ENCODE data around the gene RPL31. TPM values are rescaled to one million over a fixed set of nuclear protein-coding genes. Genes with fewer than 3 reads are reported as not detected.
A peak's percentile ranks its signal among the peaks of the same experiment; 100 is the strongest.

RPL31 gene
- total RNA-seq, 1 donor from 2014 or later, result 2,596 TPM

GRCh38 chr2:101037161-101037755 is 35.2 kb downstream of the RPL31 start:
- no peaks in the 10 kb centered on the region for H3F3A ChIP-seq (ENCODE audit: low read depth)
- H3K27ac Mint-ChIP-seq, result peak overlapping the region; percentile 54

GRCh38 chr2:101038455-101039255 is 36.6 kb downstream of the RPL31 start:
- peaks cover 6% of the 10 kb centered on the region for H3K27me3 Mint-ChIP-seq (ENCODE audit: insufficient read depth, low read depth)
- no peaks in the 10 kb centered on the region for H3K4me1 Mint-ChIP-seq
- Histone ChIP-seq H3K36me3 (no peaks in the 10 kb centered on the region), H3K79me2 (ENCODE audit: low read depth) (no peaks in the 10 kb centered on the region), H3K27me3 (no peaks in the 10 kb centered on the region), H4K20me1 (ENCODE audit: low read depth) (no peaks in the 10 kb centered on the region), H3K9me3 (ENCODE audit: low read depth) (no peaks in the 10 kb centered on the region), H2AFZ (replicated peaks) (no peak overlapping the region), H3K4me2 (no peak overlapping the region), H3K4me3 (no peak overlapping the region), H3F3A (ENCODE audit: low read depth) (no peaks in the 10 kb centered on the region), H3K27ac (no peak overlapping the region), H3K9ac (no peak overlapping the region), H3K4me1 (no peaks in the 10 kb centered on the region)
- H3K4me3 Mint-ChIP-seq, result no peak overlapping the region
- peaks cover 2% of the 10 kb centered on the region for H3K36me3 Mint-ChIP-seq
- no peaks in the 10 kb centered on the region for H3K9me3 Mint-ChIP-seq
- no peak for DNase-seq (ENCODE audit: low spot score)
- TF ChIP-seq CTCF (IDR thresholded peaks at IDR 0.05) (peak; percentile 34), EZH2 (IDR thresholded peaks at IDR 0.05) (no peak), EZH2phosphoT487 (IDR thresholded peaks at IDR 0.05) (no peak)
- H3K27ac Mint-ChIP-seq, result no peak overlapping the region

More at GRCh38 chr2:101037161-101037755, 35.2 kb downstream of the RPL31 start:
- no peaks in the 10 kb centered on the region for H3K36me3 ChIP-seq
- peaks cover 2% of the 10 kb centered on the region for H3K36me3 Mint-ChIP-seq
- no peak overlapping the region for H3K27ac ChIP-seq
- peaks cover 2% of the 10 kb centered on the region for H3K4me1 Mint-ChIP-seq
- H3K27me3 ChIP-seq, result no peaks in the 10 kb centered on the region
- TF ChIP-seq CTCF (IDR thresholded peaks at IDR 0.05) (no peak), EZH2 (IDR thresholded peaks at IDR 0.05) (no peak), EZH2phosphoT487 (IDR thresholded peaks at IDR 0.05) (no peak)
- H3K9me3 Mint-ChIP-seq, result no peaks in the 10 kb centered on the region
- DNase-seq (ENCODE audit: low spot score), result no peak
- H3K4me3 ChIP-seq, result no peak overlapping the region
- H4K20me1 ChIP-seq (ENCODE audit: low read depth), result no peaks in the 10 kb centered on the region
- no peak overlapping the region for H3K4me3 Mint-ChIP-seq
- H3K79me2 ChIP-seq (ENCODE audit: low read depth), result no peaks in the 10 kb centered on the region
- no peaks in the 10 kb centered on the region for H3K9me3 ChIP-seq (ENCODE audit: low read depth)
- H2AFZ ChIP-seq (replicated peaks), result no peak overlapping the region
- H3K27me3 Mint-ChIP-seq (ENCODE audit: insufficient read depth, low read depth), result peaks cover 6% of the 10 kb centered on the region
- H3K4me1 ChIP-seq, result no peaks in the 10 kb centered on the region
- H3K9ac ChIP-seq, result no peak overlapping the region
- no peak overlapping the region for H3K4me2 ChIP-seq

GRCh38 chr2:101040072-101040471 is 38.0 kb downstream of the RPL31 start:
- H3K27ac Mint-ChIP-seq, result no peak overlapping the region
- H3K36me3 ChIP-seq, result no peaks in the 10 kb centered on the region
- no peaks in the 10 kb centered on the region for H3F3A ChIP-seq (ENCODE audit: low read depth)
- no peaks in the 10 kb centered on the region for H3K9me3 Mint-ChIP-seq
- H3K27me3 ChIP-seq, result no peaks in the 10 kb centered on the region
- no peak for DNase-seq (ENCODE audit: low spot score)
- H3K9me3 ChIP-seq (ENCODE audit: low read depth), result no peaks in the 10 kb centered on the region
- H3K4me1 ChIP-seq, result no peaks in the 10 kb centered on the region
- H3K4me2 ChIP-seq, result no peak overlapping the region
- H3K4me3 ChIP-seq, result no peak overlapping the region
- no peak for TF ChIP-seq EZH2 (IDR thresholded peaks at IDR 0.05)
- no peak for TF ChIP-seq CTCF (IDR thresholded peaks at IDR 0.05)
- no peak for TF ChIP-seq EZH2phosphoT487 (IDR thresholded peaks at IDR 0.05)
- no peak overlapping the region for H3K9ac ChIP-seq
- H2AFZ ChIP-seq (replicated peaks), result peak overlapping the region; percentile 26
- no peak overlapping the region for H3K4me3 Mint-ChIP-seq
- peaks cover 4% of the 10 kb centered on the region for H3K27me3 Mint-ChIP-seq (ENCODE audit: insufficient read depth, low read depth)
- no peaks in the 10 kb centered on the region for H3K4me1 Mint-ChIP-seq
- no peak overlapping the region for H3K27ac ChIP-seq
- peaks cover 2% of the 10 kb centered on the region for H3K36me3 Mint-ChIP-seq
- H3K79me2 ChIP-seq (ENCODE audit: low read depth), result no peaks in the 10 kb centered on the region
- H4K20me1 ChIP-seq (ENCODE audit: low read depth), result no peaks in the 10 kb centered on the region

Data from neural progenitor cell (in vitro differentiated cells).